RWPE2 (cell line): ENCODE results near the gene DCP1A.
A peak's percentile ranks its signal among the peaks of the same experiment; 100 is the strongest.

ENCODE experiments used
- ATAC-seq: fragments of 200-7000 bp; cut with Tn5 transposase; 3 replicates; pipeline ENCODE4 v1.9.1; 2021; ENCODE audit warnings: low read depth
- DNase-seq: peaks from one replicate; pipeline ENCODE4 v3.0.0-alpha.2; 2020; ENCODE audit warnings: low spot score
- H3K27ac ChIP-seq: fragments of 450-650 bp; 2 replicates; pipeline ENCODE4 v1.5.1; 2017; ENCODE audit warnings: mild to moderate bottlenecking; ENCODE audit not compliant: poor library complexity, severe bottlenecking
- H3K27me3 ChIP-seq: fragments of 250-450 bp; sonication (Bioruptor Pico); 2 replicates; pipeline ENCODE4 v1.5.1; 2021; ENCODE audit warnings: mild to moderate bottlenecking, moderate library complexity; ENCODE audit not compliant: insufficient read depth, poor library complexity, severe bottlenecking
- H3K36me3 ChIP-seq: fragments of 250-450 bp; sonication (Bioruptor Pico); 2 replicates; pipeline ENCODE4 v1.5.1; 2020; ENCODE audit warnings: low read depth, mild to moderate bottlenecking, moderate library complexity
- H3K4me1 ChIP-seq: fragments of 250-450 bp; sonication (Bioruptor Pico); 2 replicates; pipeline ENCODE4 v1.5.1; 2021; ENCODE audit warnings: mild to moderate bottlenecking, moderate library complexity; ENCODE audit not compliant: insufficient read depth, poor library complexity, severe bottlenecking
- H3K4me3 ChIP-seq: fragments of 250-450 bp; sonication (Bioruptor Pico); 2 replicates; pipeline ENCODE4 v1.5.1; 2021; ENCODE audit warnings: mild to moderate bottlenecking, moderate library complexity; ENCODE audit not compliant: severe bottlenecking
- H3K9me3 ChIP-seq: fragments of 250-450 bp; sonication (Bioruptor Pico); 2 replicates; pipeline ENCODE4 v1.5.1; 2021; ENCODE audit warnings: mild to moderate bottlenecking, moderate library complexity; ENCODE audit not compliant: severe bottlenecking
- CTCF ChIP-seq: fragments of 450-650 bp; IDR thresholded peaks from one replicate; pipeline ENCODE4 v1.5.1; 2017; ENCODE audit warnings: mild to moderate bottlenecking, moderate library complexity; ENCODE audit not compliant: poor library complexity, severe bottlenecking

The DCP1A gene

GRCh38 chr3:53320697-53321096 is 26.6 kb downstream of the DCP1A start:
- H3K4me1 ChIP-seq, result no peaks in the 10 kb centered on the region
- H3K27ac ChIP-seq, result no peak overlapping the region
- no peak for TF ChIP-seq CTCF
- DNase-seq (no peak), ATAC-seq (peak; percentile 54)
- H3K4me3 ChIP-seq, result no peak overlapping the region
- peaks cover 26% of the 10 kb centered on the region for H3K36me3 ChIP-seq
- H3K9me3 ChIP-seq, result no peaks in the 10 kb centered on the region
- no peaks in the 10 kb centered on the region for H3K27me3 ChIP-seq

GRCh38 chr3:53318522-53318921 is 28.8 kb downstream of the DCP1A start:
- DNase-seq, result no peak
- H3K4me3 ChIP-seq, result no peak overlapping the region
- no peaks in the 10 kb centered on the region for H3K27me3 ChIP-seq
- peaks cover 32% of the 10 kb centered on the region for H3K36me3 ChIP-seq
- no peak for TF ChIP-seq CTCF
- H3K27ac ChIP-seq, result no peak overlapping the region
- ATAC-seq, result no peak
- H3K9me3 ChIP-seq, result no peaks in the 10 kb centered on the region
- no peaks in the 10 kb centered on the region for H3K4me1 ChIP-seq

- Histone ChIP-seq H3K27ac (no peak overlapping the region), H3K9me3 (no peaks in the 10 kb centered on the region), H3K4me1 (no peaks in the 10 kb centered on the region), H3K4me3 (no peak overlapping the region), H3K36me3 (peaks cover 54% of the 10 kb centered on the region), H3K27me3 (no peaks in the 10 kb centered on the region)
- DNase-seq, result no peak
- no peak for ATAC-seq
- TF ChIP-seq CTCF, result no peak
Measured at GRCh38 chr3:53312832-53313231, 34.5 kb downstream of the DCP1A start.

GRCh38 chr3:53311882-53312281 is 35.5 kb downstream of the DCP1A start:
- no peaks in the 10 kb centered on the region for H3K4me1 ChIP-seq
- H3K27me3 ChIP-seq, result no peaks in the 10 kb centered on the region
- H3K9me3 ChIP-seq, result no peaks in the 10 kb centered on the region
- H3K36me3 ChIP-seq, result peaks cover 59% of the 10 kb centered on the region
- DNase-seq, result no peak
- H3K27ac ChIP-seq, result no peak overlapping the region
- no peak for ATAC-seq
- TF ChIP-seq CTCF, result no peak
- no peak overlapping the region for H3K4me3 ChIP-seq

- H3K27me3 ChIP-seq, result no peaks in the 10 kb centered on the region
Measured at GRCh38 chr3:53303957-53304356, 43.4 kb downstream of the DCP1A start.

More at GRCh38 chr3:53303957-53304356, 43.4 kb downstream of the DCP1A start:
- DNase-seq, result no peak
- Histone ChIP-seq H3K9me3 (no peaks in the 10 kb centered on the region), H3K4me1 (no peaks in the 10 kb centered on the region), H3K36me3 (peaks cover 77% of the 10 kb centered on the region), H3K27ac (no peak overlapping the region), H3K4me3 (no peak overlapping the region)
- no peak for ATAC-seq
- no peak for TF ChIP-seq CTCF
